Measurements from ENCODE around the gene F2RL2.

The F2RL2 gene

GRCh38 chr5:76582230-76583162 lies 40.7 kb downstream of the F2RL2 start:
- DNase-seq: no peak

- no peak for DNase-seq
Measured at GRCh38 chr5:76580981-76581380, 42.2 kb downstream of the F2RL2 start.

GRCh38 chr5:76579166-76579937 lies 43.9 kb downstream of the F2RL2 start:
- DNase-seq: no peak

GRCh38 chr5:76576996-76577395 lies 46.2 kb downstream of the F2RL2 start:
- DNase-seq: no peak

GRCh38 chr5:76576450-76576849 lies 46.8 kb downstream of the F2RL2 start:
- DNase-seq: no peak

- no peak for DNase-seq
Measured at GRCh38 chr5:76571559-76571958, 51.6 kb downstream of the F2RL2 start.

- DNase-seq: no peak
Measured at GRCh38 chr5:76570153-76570552, 53.0 kb downstream of the F2RL2 start.
